ENCODE data around the gene PHKG2.

DNA sequence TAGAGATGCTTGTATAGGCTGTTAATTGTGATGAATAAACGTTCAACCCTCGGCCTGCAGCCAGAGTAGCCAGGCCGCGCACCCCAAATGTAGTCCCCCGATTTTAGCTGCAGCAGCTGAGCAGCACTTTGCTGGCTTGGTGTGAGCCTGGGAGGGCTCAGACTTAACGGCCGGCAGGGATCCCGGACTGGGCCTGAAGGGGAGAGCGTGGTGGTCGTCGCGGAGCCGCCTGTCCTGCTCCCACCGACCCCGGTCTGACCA is 26.8 kb downstream of the PHKG2 start:
- TF ChIP-seq, protein P1, sequence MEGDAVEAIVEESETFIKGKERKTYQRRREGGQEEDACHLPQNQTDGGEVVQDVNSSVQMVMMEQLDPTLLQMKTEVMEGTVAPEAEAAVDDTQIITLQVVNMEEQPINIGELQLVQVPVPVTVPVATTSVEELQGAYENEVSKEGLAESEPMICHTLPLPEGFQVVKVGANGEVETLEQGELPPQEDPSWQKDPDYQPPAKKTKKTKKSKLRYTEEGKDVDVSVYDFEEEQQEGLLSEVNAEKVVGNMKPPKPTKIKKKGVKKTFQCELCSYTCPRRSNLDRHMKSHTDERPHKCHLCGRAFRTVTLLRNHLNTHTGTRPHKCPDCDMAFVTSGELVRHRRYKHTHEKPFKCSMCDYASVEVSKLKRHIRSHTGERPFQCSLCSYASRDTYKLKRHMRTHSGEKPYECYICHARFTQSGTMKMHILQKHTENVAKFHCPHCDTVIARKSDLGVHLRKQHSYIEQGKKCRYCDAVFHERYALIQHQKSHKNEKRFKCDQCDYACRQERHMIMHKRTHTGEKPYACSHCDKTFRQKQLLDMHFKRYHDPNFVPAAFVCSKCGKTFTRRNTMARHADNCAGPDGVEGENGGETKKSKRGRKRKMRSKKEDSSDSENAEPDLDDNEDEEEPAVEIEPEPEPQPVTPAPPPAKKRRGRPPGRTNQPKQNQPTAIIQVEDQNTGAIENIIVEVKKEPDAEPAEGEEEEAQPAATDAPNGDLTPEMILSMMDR (optimal IDR thresholded peaks at IDR 0.05 in 1 of 3, IDR thresholded peaks at IDR 0.05 in 1 of 3, conservative IDR thresholded peaks at IDR 0.05 in 1 of 3; ENCODE audit: extremely low read depth in 1 of 3, insufficient read depth in 2 of 3, low read length in 3 of 3), result no peak
- no peak for TF ChIP-seq EZH2 (IDR thresholded peaks at IDR 0.05; ENCODE audit: low read length)

Data from keratinocyte (primary cell).